Neural cell (in vitro differentiated cells): ENCODE results near the gene VPS50.

ENCODE experiments used
- CTCF ChIP-seq: fragments of 450-650 bp; IDR thresholded peaks from 2 replicates; pipeline ENCODE4 v1.5.1; 2014; ENCODE audit warnings: antibody characterized with exemption, mild to moderate bottlenecking, moderate library complexity; ENCODE audit not compliant: poor library complexity, severe bottlenecking
- EP300 ChIP-seq: fragments of 450-650 bp; conservative IDR thresholded peaks from 2 replicates; pipeline ENCODE4 v1.6.1; 2014; ENCODE audit warnings: antibody characterized with exemption, mild to moderate bottlenecking, moderate library complexity; ENCODE audit not compliant: poor library complexity, severe bottlenecking
- REST ChIP-seq: IDR thresholded peaks from 2 replicates; pipeline ENCODE4 v1.6.1; 2012; ENCODE audit warnings: borderline replicate concordance
- SMC3 ChIP-seq: fragments of 450-650 bp; conservative IDR thresholded peaks from 2 replicates; pipeline ENCODE4 v1.6.1; 2014; ENCODE audit warnings: antibody characterized with exemption, mild to moderate bottlenecking, moderate library complexity; ENCODE audit not compliant: poor library complexity

- TF ChIP-seq CTCF = no peak
- TF ChIP-seq SMC3 = no peak
- no peak for TF ChIP-seq EP300
- no peak for TF ChIP-seq REST
Observed at GRCh38 chr7:93382362-93382761, 150.2 kb downstream of the VPS50 start.
